Left lung (tissue), 10 donors: ENCODE data around the gene PCSK5. TPM values are rescaled to one million over a fixed set of nuclear protein-coding genes. Genes with fewer than 3 reads are reported as not detected.

Experiments
- ATAC-seq: fragments of 200-7000 bp; cut with Tn5 transposase; one replicate; pipeline ENCODE4 v1.9.1; 2020; ENCODE audit warnings: moderate library complexity
- DNase-seq, 4 donors: peaks; one replicate each; pipeline ENCODE4 v3.0.0-alpha.2; 2013 to 2020
- H3K27ac ChIP-seq, 2 donors: fragments of 200-600 bp; sonication (generic) in 1 of 2; one replicate each; pipeline versions ENCODE4 v1.5.0 to v1.8.0; 2020 to 2021
- H3K27me3 ChIP-seq, 2 donors: fragments of 200-600 bp; sonication (generic) in 1 of 2; one replicate each; pipeline versions ENCODE4 v1.5.0 to v1.8.0; 2020 to 2021
- H3K36me3 ChIP-seq, 2 donors: fragments of 200-600 bp; sonication (generic) in 1 of 2; one replicate each; pipeline versions ENCODE4 v1.5.0 to v1.8.0; 2020 to 2021
- H3K4me1 ChIP-seq, 2 donors: fragments of 200-600 bp; one replicate each; pipeline ENCODE4 v1.8.0; 2021
- H3K4me3 ChIP-seq, 2 donors: fragments of 200-600 bp; sonication (generic) in 1 of 2; one replicate each; pipeline versions ENCODE4 v1.5.0 to v1.8.0; 2020 to 2021; ENCODE audit warnings: mild to moderate bottlenecking in 1 of 2
- H3K9me3 ChIP-seq, 2 donors: fragments of 200-600 bp; sonication (generic) in 1 of 2; one replicate each; pipeline versions ENCODE4 v1.5.0 to v1.8.0; 2020 to 2021
- CTCF ChIP-seq, 2 donors: fragments of 200-600 bp; sonication (generic) in 1 of 2; IDR thresholded peaks; one replicate each; pipeline versions ENCODE4 v1.5.0 to v1.8.0; 2021; ENCODE audit warnings: antibody characterized with exemption in 2 of 2
- intact Hi-C, 2 donors: fragments of 100-400 bp; cut with DNase I; formaldehyde crosslinking; loops; one replicate each; pipeline versions ENCODE4 v1.11.2 to v1.14.2; 2022
- polyA plus RNA-seq, 6 donors: library from polyadenylated mRNA; unstranded; fragments of 120-200 nt; gene quantifications; one replicate each; pipeline ENCODE4 v1.2.1, GENCODE V29; 2013; ENCODE audit not compliant: insufficient read length in 6 of 6
- total RNA-seq, 2 donors: library from RNA; stranded (reverse); fragmentation: NEBNext Ultra II Directional; extraction: Animal tissue kit (Norgen Biotek cat#: 25700); gene quantifications; one replicate each; pipeline ENCODE4 v1.2.1, GENCODE V29; 2021
- donor health status: DM: no; HTN: yes; CAD: no.
- donor health status: DM: no; HTN: no; CAD: no.

PCSK5 gene
- total and polyA plus RNA-seq, 8 donors, result 6.8 to 20.3 (median 11.3) TPM

GRCh38 chr9:75914883-75915452, 24.5 kb downstream of the PCSK5 start:
- DNase-seq (no peak), ATAC-seq (no peak)
- H3K27ac ChIP-seq, result no peak overlapping the region
- TF ChIP-seq CTCF (IDR thresholded peaks at IDR 0.05), result no peak
- no peaks in the 10 kb centered on the region for H3K27me3 ChIP-seq
- no peaks in the 10 kb centered on the region for H3K9me3 ChIP-seq
- no peaks in the 10 kb centered on the region for H3K4me1 ChIP-seq
- intact Hi-C loops, result no loop called here
- no peak overlapping the region for H3K4me3 ChIP-seq
- H3K36me3 ChIP-seq, result no peaks in the 10 kb centered on the region

- Histone ChIP-seq H3K27me3 (no peaks in the 10 kb centered on the region), H3K27ac (no peak overlapping the region), H3K36me3 (no peaks in the 10 kb centered on the region), H3K4me3 (no peak overlapping the region), H3K9me3 (no peaks in the 10 kb centered on the region), H3K4me1 (no peaks in the 10 kb centered on the region)
- DNase-seq, result no peak
- intact Hi-C loops, result no loop called here
- no peak for ATAC-seq
- no peak for TF ChIP-seq CTCF (IDR thresholded peaks at IDR 0.05)
Measured at GRCh38 chr9:75918154-75918553, 27.7 kb downstream of the PCSK5 start.

- Histone ChIP-seq H3K27ac (no peak overlapping the region), H3K36me3 (no peaks in the 10 kb centered on the region), H3K27me3 (no peaks in the 10 kb centered on the region), H3K4me1 (no peaks in the 10 kb centered on the region), H3K9me3 (no peaks in the 10 kb centered on the region), H3K4me3 (no peak overlapping the region)
- DNase-seq (no peak), ATAC-seq (no peak)
- intact Hi-C loops, result no loop called here
- no peak for TF ChIP-seq CTCF (IDR thresholded peaks at IDR 0.05)
Measured at GRCh38 chr9:75918909-75919308, 28.4 kb downstream of the PCSK5 start.

GRCh38 chr9:75921391-75922127, 31.1 kb downstream of the PCSK5 start:
- Histone ChIP-seq H3K36me3 (no peaks in the 10 kb centered on the region), H3K9me3 (no peaks in the 10 kb centered on the region), H3K4me1 (no peaks in the 10 kb centered on the region), H3K27ac (no peak overlapping the region), H3K27me3 (no peaks in the 10 kb centered on the region), H3K4me3 (no peak overlapping the region)
- intact Hi-C loops, result no loop called here
- no peak for ATAC-seq
- no peak for TF ChIP-seq CTCF (IDR thresholded peaks at IDR 0.05)
- DNase-seq, result no peak

- Histone ChIP-seq H3K36me3 (no peaks in the 10 kb centered on the region), H3K4me1 (peaks cover 0 to 5% of the 10 kb centered on the region in 2 donors), H3K27ac (no peak overlapping the region), H3K9me3 (no peaks in the 10 kb centered on the region), H3K4me3 (no peak overlapping the region), H3K27me3 (no peaks in the 10 kb centered on the region)
- ATAC-seq (no peak), DNase-seq (no peak)
- TF ChIP-seq CTCF (IDR thresholded peaks at IDR 0.05), result no peak
- intact Hi-C loops, result no loop called here
Measured at GRCh38 chr9:75926385-75926784, 35.9 kb downstream of the PCSK5 start.
